HG03439 (cell line): ENCODE data around the gene EPS8L3.
"Not testable (repeated sequence)": the region's sequence is repeated elsewhere in the genome, so short reads cannot be mapped to it uniquely, and the experiment has no call there.

Experiments
- ATAC-seq: cut with Tn5 transposase; IDR thresholded peaks from one replicate; pipeline ENCODE4 v1.9.1; 2021; ENCODE audit warnings: mild to moderate bottlenecking, moderate library complexity; ENCODE audit not compliant: unreplicated experiment

The EPS8L3 gene

GRCh38 chr1:109714661-109715372 lies 48.9 kb downstream of the EPS8L3 start:
- ATAC-seq, result no peak

GRCh38 chr1:109713636-109714035 lies 50.1 kb downstream of the EPS8L3 start:
- no peak for ATAC-seq

DNA sequence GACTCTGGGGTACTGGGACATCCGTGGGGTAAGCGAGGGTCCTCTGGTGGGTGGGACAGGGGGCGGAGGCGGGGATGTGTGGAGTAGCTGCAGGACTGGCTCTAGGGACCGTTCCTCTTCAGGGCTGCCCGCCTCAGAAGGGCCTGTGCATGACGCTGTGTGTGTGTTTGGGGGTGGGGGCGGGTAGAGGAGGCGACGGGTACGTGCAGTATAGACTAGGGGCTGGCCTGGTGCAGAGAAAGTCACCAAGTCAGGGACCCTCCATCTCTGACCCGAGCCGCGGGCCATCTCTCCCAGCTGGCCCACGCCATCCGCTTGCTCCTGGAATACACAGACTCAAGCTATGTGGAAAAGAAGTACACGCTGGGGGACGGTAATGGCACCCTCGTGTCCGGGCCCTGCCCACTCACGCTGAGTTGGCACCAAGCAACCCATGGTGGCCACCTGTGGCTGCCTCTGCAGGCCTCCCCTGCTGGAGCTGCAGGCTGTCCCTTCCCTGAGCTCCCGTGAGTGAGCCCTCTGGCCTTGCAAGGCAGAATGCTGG lies 51.3 kb downstream of the EPS8L3 start:
- no peak for ATAC-seq

DNA sequence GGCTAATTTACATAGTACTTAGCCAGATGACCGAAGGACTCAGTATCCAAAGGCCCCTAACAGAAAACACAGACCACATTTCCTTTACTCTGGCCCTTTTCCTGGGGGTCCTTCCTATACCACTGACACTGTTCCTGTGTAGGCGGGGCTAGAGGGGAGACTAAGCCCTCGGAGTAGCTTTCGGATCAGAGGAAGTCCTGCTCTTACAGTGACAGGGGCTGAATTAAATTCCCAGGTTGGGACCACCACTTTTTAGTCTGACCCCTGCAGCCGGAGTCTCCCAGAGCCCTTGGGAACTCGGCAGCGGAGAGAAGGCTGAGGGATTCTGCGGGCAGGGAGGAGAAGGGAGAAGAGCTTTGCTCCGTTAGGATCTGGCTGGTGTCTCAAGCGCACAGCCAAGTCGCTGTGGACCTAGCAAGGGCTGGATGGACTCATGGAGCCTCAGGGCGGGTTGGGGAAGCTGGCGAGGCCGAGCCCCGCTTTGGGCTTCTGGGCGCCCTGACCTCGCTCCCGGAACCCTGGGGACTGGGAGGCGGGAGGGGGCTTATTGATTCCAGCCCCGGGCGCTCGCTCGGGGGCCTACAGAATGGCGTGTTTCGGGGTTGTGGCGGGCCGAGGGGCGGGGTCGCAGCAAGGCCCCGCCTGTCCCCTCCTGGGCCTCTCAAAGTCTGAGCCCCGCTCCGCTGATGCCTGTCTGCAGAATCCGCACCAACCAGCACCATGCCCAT lies 52.0 kb downstream of the EPS8L3 start, which contains the start of gene GSTM5:
Gene GSTM5, plus strand, starts transcription at position 659 of the 728 bp plus-strand sequence. Its CDS starts 62 bp downstream, at position 721.
- not testable (repeated sequence) for ATAC-seq

DNA sequence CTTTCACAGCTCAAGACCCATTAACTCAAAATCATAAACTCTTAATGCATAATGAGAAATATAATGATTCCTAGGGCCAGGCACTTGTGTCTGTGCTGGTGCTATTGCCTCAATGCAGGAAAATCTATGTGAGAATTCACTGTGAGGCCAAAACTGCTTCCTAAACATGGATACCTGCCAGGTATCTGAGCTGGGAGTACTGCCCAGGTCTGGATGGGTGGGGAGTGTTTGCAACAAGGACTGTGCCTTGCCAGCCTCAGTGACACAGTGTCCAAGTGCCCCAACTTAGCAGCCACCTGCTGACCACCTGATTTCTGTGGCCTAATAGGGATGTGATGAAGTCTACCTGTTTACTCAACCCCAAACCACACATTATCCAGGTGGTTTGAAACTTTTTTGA lies 53.9 kb downstream of the EPS8L3 start:
- not testable (repeated sequence) for ATAC-seq

GRCh38 chr1:109708949-109709348 lies 54.8 kb downstream of the EPS8L3 start:
- not testable (repeated sequence) for ATAC-seq

- no peak for ATAC-seq
These were observed 58.3 kb downstream of the EPS8L3 start for GRCh38 chr1:109705411-109705810.

- ATAC-seq, result no peak
These were observed 59.5 kb downstream of the EPS8L3 start for GRCh38 chr1:109704173-109704572.

GRCh38 chr1:109702940-109703339 lies 60.8 kb downstream of the EPS8L3 start:
- ATAC-seq, result not testable (repeated sequence)
